Occipital lobe (tissue), 2 donors: ENCODE results near the gene CDK11B. TPM values are rescaled to one million over a fixed set of nuclear protein-coding genes. Genes with fewer than 3 reads are reported as not detected.
A peak's percentile ranks its signal among the peaks of the same experiment; 100 is the strongest.

Experiments
- DNase-seq: peaks from one replicate; lab custom pipeline; 2025; lab: John Stamatoyannopoulos, UW
- total RNA-seq: library from RNA; depleted of rRNA; stranded (reverse); fragments of >200 nt; gene quantifications from one replicate; pipeline ENCODE4 v1.2.3, GENCODE V29; 2014

Gene CDK11B
- total RNA-seq, 1 donor from 2014 or later, result 7.0 TPM

DNA sequence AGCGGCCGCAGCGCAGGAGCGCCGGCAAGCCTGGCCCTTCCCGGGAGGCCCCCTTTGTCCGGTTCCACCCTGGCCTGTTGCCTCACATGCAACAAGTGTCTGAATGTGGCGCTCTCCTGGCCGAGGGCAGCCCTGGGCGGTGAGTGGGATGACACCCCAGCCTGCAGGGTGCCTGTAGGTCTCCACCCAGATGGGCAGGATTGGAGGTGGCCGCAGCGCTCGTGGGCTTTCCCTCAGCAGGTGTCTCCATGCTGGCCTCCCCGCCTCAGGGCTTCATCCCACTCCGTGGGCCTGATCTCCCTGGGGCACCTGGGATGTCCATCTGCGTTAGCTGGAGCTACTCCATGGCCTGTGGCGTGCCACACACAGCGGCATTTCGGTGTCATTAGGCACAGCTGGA is 42.0 kb downstream of the CDK11B start:
- no peak for DNase-seq

DNA sequence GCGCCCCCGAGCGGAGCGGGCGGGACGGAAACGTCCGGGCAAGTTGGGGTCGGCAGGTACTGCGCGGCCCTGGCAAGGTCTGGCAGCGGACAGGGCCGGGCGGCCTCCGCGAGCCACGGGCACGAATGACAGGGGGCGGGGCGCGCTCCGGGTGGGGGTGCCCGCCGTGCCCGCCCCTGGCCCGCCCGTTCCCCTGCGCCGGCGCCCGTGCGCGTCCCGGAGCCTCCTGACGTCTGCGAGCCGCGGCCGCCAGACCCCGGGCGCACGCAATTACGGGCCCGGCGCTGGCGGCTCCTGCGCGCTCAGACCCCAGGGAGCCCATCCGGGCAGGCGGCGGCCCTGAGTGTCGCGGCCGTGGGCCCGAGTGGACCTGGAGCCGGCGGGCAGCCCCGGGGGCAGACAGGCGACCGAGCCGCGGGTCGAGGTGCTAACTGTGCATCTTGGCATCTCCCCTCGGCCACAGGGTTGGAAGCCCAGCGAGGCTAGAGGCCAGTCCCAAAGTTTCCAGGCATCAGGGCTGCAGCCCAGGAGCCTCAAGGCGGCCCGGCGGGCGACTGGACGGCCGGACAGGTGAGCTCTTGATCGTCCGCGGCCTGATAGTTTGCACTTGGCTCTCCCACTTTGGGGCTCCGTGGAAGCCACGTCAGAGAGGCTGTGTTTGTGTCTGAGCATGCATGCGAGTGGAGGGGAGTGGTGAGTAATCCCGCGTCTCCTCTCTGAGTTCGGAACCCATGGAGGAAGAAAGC is 42.6 kb downstream of the CDK11B start:
- DNase-seq, result no peak

DNA sequence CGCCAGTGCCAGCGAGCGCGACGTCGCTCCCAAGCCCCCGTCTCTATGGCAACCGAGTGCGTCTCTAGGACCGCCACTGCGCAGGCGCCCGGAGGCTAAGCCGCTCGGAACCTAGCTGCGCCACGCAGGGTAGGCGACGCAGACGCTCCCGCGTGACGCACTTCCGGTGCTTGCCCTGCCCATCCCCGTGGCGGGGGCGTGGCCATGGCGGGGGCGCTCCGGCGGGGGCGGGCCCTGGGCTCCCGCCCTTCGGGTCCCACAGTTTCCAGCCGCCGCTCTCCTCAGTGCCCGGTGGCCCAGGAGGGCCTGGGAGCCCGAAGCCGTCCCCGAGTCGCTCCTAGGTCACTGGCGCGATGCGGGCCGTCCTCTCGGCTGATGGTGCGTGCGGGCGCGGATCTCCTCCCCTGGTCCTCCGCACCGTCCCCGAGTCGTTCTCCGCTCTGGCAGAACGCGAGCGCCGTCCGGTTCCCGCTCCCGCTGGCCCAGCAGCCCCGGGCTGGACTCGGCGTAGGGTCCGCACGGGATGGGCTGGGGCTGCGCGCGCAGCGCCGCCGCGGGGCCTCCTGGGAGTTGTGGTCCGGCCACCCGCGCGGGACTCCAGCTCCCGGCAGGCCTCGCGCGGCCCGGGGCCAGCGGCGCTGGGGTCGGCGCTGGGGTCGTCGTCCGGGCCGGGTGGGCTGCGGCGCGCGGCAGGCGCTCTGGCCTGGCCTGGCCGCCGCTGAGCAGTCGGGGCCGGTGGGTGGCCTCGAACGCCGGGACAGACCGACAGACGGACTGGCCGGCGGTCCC is 43.4 kb downstream of the CDK11B start, which contains the start of gene MIB2:
Gene MIB2, plus strand, starts transcription at position 245 of the 789 bp plus-strand sequence. CDS start 7,953 bp downstream, outside the sequence.
- DNase-seq, result peak; percentile 94

DNA sequence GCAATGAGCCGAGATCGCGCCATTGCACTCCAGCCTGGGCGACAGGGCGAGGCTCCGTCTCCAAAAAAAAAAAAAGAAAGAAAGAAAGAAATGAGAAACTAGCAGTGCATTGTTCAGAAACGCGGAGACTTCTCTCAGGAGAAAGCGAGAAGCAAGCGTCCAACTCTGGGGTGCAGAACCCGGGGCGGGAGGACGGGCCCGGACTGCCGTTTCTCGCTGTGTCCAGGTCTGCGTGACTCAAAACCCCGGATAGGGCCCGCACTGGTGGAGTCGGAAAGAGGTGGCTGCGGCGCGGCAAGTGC is 43.9 kb downstream of the CDK11B start:
- no peak for DNase-seq

GRCh38 chr1:1614204-1614953 is 44.4 kb downstream of the CDK11B start:
- DNase-seq, result peak; percentile 41

DNA sequence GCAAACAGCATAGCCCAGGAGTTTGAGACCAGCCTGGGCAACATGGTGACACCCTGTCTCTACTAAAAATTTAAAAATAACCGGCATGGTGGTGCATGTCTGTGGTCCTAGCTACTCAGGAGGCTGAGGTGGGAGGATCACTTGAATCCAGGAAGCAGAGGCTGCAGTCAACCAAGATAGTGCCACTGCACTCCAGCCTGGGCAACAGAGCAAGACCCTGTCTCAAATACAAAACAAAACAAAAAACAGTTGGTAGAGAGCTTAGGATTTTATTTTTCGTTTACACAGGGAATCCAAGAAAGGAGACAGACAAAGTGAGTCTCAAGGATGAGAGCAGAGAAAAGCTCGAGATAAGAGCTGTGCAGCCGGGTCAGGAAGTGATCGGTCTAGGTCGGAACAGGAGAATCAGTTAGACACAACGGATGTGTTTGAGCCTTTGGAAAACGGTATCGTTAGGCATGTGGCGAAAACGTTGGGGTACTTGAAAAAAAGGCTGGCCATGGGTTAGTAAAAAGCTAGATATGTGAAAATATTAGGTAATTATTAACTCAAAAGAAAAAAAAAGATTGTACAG is 45.2 kb downstream of the CDK11B start:
- no peak for DNase-seq

GRCh38 chr1:1612104-1612400 is 46.8 kb downstream of the CDK11B start:
- no peak for DNase-seq

DNA sequence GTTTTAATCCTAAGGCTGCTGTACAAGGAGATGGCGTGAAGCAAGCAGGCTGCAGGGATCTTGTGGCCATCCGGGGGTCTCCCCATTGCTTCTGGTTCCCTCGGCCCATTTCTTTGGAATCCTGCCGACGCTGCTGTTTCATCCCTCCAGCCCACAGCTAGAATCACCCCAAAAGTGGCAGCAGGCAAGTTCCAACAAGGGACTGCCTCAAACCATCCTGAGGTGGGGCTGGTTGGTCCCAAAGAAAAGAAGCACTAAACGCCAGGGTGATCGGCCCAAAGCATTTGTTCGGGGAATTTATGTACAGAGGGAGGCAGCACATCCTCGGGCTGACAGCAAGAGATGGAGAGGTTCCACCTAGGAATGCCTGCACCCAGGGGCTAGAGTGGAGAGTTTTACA is 48.0 kb downstream of the CDK11B start:
- no peak for DNase-seq

- no peak for DNase-seq
Measured at GRCh38 chr1:1609822-1610485, 48.9 kb downstream of the CDK11B start.

DNA sequence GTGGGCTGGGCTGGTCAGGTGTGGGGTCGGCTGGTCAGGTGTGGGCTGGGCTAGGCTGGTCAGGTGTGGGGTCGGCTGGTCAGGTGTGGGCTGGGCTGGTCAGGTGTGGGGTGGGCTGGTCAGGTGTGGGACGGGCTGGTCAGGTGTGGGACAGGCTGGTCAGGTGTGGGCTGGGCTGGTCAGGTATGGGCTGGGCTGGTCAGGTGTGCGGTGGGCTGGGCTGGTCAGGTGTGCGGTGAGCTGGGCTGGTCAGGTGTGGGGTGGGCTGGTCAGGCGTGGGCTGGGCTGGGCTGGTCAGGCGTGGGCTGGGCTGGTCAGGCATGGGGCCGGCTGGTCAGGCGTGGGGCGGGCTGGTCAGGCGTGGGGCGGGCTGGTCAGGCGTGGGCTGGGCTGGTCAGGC is 52.6 kb downstream of the CDK11B start:
- no peak for DNase-seq

DNA sequence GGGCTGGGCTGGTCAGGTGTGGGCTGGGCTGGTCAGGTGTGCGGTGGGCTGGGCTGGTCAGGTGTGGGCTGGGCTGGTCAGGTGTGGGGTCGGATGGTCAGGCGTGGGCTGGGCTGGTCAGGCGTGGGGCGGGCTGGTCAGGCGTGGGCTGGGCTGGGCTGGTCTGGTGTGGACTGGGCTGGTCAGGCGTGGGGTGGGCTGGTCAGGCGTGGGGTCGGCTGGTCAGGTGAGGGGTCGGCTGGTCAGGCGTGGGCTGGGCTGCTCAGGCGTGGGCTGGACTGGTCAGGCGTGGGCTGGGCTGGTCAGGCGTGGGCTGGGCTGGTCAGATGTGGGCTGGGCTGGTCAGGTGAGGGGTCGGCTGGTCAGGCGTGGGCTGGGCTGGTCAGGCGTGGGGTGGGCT is 53.1 kb downstream of the CDK11B start:
- DNase-seq, result no peak

DNA sequence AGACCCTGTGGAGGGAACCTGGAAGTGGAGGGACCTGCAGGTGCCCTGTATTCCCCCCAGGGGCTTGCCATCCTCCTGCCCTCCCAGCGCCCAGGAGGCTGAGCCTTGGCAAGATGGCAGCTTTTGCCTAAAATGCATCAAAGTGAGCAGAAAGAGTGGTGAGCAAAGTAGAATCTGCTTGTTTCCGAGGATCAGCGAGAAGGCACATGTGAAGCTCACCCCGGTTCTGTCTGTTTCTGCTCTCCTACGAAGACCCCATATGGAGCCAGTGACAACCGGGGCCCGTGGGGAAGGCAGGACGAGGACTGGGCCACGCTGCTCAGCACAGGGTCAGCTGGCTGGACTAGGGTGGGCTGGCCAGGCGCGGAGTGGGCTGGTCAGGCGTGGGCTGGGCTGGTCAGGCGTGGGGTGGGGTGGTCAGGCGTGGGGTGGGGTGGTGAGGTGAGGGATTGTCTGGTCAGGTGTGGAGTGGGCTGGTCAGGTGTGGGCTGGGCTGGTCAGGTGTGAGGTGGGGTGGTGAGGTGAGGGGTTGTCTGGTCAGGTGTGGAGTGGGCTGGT is 53.7 kb downstream of the CDK11B start:
- DNase-seq, result no peak

GRCh38 chr1:1604374-1605033 is 54.3 kb downstream of the CDK11B start:
- no peak for DNase-seq

DNA sequence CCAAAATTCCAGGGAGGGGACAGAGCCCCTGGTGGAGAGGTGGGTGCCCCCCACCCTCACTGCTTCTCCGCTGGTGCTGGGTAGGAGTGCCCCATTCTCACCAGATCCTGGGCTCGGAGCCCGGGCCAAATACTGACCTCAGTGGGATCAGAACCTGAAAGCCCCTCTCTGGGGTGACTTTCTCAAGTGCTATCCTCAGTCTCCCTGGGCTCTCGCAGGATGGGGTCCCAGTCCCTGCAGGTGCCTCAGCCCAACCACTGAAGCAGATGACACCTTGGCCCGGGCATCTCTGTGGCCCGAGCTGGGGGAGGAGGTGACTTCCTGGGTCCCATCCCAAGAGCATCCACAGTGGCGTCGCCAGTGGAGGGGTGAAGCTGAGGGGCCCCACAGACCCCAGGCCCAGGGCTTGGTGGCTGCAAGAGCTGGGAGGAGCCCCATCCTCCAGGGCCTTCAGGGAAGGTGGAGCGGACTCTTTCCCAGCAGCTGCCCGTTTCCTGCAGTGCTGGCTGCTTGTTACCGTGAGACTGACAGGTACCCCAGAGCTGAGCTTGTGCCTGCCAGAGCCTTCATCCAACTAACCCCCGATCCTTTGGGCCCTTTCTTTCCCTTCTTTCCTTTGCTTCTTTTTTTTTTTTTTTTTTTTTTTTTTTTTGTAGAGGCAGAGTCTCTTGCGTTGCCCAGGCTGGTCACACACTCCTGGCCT is 55.0 kb downstream of the CDK11B start:
- no peak for DNase-seq

- no peak for DNase-seq
Measured at GRCh38 chr1:1602968-1603506, 55.8 kb downstream of the CDK11B start.

- no peak for DNase-seq
Measured at GRCh38 chr1:1602304-1602967, 56.4 kb downstream of the CDK11B start.

GRCh38 chr1:1601564-1602303 is 57.1 kb downstream of the CDK11B start:
- DNase-seq, result no peak

GRCh38 chr1:1600861-1601563 is 57.8 kb downstream of the CDK11B start:
- DNase-seq, result no peak
